ENCODE measurements around the gene LRRC3B. TPM values are rescaled to one million over a fixed set of nuclear protein-coding genes. Genes with fewer than 3 reads are reported as not detected.
A peak's percentile ranks its signal among the peaks of the same experiment; 100 is the strongest.

The LRRC3B gene
- total RNA-seq, 1 experiment from 2014 or later, result not detected

DNA sequence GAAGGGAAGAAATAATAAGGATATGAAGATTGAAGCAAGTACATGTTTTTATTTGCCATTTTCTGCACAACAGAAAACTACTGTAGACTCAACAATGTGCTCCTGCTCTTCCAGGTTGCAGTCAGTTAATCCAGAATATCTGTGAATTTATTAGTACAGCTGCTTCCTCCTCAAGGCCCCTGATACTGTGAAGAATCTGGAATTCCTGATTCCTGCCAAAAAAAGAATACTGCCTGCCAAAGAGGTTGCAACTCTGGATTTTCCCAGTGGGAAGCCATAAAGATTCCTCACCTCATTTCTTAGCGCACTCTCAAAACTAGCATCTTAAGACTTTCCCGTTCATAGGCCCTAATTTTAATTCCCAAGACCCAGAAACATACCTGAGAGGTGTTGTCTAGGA, 33.6 kb upstream of the LRRC3B start:
- DNase-seq, result no peak
- peaks cover 59% of the 10 kb centered on the region for H3K27me3 Mint-ChIP-seq (ENCODE audit: unreplicated experiment)
- no peak overlapping the region for H3K27ac Mint-ChIP-seq (ENCODE audit: unreplicated experiment)
- H3K4me3 Mint-ChIP-seq (ENCODE audit: low read depth, unreplicated experiment), result no peak overlapping the region
- intact Hi-C loops (cut with micrococcal nuclease; ENCODE audit: unreplicated experiment), result loop anchor here (5.0 kb wide), 1 partner anchor 123 kb away; no protein-coding TSS in a partner anchor
- BruUV-seq (replicated peaks), result no TSS peak
- peaks cover 13% of the 10 kb centered on the region for H3K4me1 Mint-ChIP-seq (ENCODE audit: low read depth, unreplicated experiment)
- no peaks in the 10 kb centered on the region for H3K36me3 Mint-ChIP-seq (ENCODE audit: insufficient read depth, unreplicated experiment)
- H3K9me3 Mint-ChIP-seq (ENCODE audit: low read depth, unreplicated experiment), result peaks cover 9% of the 10 kb centered on the region
- TF ChIP-seq, protein P1, sequence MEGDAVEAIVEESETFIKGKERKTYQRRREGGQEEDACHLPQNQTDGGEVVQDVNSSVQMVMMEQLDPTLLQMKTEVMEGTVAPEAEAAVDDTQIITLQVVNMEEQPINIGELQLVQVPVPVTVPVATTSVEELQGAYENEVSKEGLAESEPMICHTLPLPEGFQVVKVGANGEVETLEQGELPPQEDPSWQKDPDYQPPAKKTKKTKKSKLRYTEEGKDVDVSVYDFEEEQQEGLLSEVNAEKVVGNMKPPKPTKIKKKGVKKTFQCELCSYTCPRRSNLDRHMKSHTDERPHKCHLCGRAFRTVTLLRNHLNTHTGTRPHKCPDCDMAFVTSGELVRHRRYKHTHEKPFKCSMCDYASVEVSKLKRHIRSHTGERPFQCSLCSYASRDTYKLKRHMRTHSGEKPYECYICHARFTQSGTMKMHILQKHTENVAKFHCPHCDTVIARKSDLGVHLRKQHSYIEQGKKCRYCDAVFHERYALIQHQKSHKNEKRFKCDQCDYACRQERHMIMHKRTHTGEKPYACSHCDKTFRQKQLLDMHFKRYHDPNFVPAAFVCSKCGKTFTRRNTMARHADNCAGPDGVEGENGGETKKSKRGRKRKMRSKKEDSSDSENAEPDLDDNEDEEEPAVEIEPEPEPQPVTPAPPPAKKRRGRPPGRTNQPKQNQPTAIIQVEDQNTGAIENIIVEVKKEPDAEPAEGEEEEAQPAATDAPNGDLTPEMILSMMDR (IDR thresholded peaks at IDR 0.05; ENCODE audit: unreplicated experiment), result no peak
- CTCF ChIA-PET, result no interaction called here

DNA sequence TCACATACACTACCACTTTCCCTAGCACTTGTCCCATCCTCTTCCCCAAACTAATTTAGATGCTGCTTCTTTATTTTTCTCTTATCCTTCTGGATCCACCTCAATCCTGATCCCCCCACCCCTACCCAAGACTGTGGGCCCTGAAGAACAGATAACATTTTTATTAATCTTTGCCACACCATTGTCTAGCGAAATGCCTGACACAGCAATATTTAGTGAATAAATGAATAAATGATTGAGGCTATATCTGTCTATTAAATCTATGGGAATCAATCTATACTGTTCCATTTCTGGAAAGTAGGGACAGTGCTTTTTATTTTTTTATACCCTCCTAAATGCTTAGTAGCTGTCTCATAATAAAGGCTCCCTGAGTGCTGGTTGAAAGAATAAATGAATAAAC, 32.9 kb upstream of the LRRC3B start:
- intact Hi-C loops (cut with micrococcal nuclease; ENCODE audit: unreplicated experiment), result loop anchor here (2.0 to 5.0 kb wide), 2 partner anchors 65 to 123 kb away; no protein-coding TSS in a partner anchor
- Mint-ChIP-seq H3K27ac (ENCODE audit: unreplicated experiment) (no peak overlapping the region), H3K4me1 (ENCODE audit: low read depth, unreplicated experiment) (peaks cover 13% of the 10 kb centered on the region), H3K27me3 (ENCODE audit: unreplicated experiment) (peaks cover 67% of the 10 kb centered on the region), H3K36me3 (ENCODE audit: insufficient read depth, unreplicated experiment) (no peaks in the 10 kb centered on the region), H3K9me3 (ENCODE audit: low read depth, unreplicated experiment) (peaks cover 9% of the 10 kb centered on the region), H3K4me3 (ENCODE audit: low read depth, unreplicated experiment) (no peak overlapping the region)
- TF ChIP-seq, protein P1 (IDR thresholded peaks at IDR 0.05; ENCODE audit: unreplicated experiment), result no peak
- BruUV-seq (replicated peaks), result no TSS peak
- DNase-seq, result no peak
- CTCF ChIA-PET, result no interaction called here

DNA sequence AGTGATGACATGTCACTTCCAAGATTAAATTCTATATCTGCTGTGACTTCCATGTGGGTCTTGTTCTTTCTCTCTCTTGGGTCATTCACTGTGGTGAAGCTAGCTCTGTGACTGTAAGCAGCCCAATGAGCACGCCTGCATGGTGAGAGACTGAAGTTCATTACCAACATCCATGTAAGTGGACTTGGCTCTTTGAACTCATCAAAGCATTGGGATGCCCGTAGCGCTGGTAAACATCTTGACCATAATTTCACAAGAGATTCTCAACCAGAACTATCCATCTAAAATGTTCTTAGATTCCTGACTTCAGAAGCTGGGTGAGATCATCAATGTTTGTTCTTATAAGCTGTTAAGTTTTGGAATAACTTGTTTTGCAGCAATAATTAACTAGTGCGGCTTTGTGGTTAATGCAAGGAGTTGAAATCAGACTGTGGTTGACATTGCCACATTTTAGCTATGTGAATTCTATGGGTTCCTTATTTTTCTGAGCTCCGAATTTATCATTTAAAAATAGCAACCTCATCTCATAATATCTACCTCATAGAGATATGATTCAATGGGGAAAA, 31.6 kb upstream of the LRRC3B start:
- intact Hi-C loops (cut with micrococcal nuclease; ENCODE audit: unreplicated experiment), result loop anchor here (2.0 kb wide), 1 partner anchor 64 kb away; no protein-coding TSS in a partner anchor
- H3K36me3 Mint-ChIP-seq (ENCODE audit: insufficient read depth, unreplicated experiment), result no peaks in the 10 kb centered on the region
- no TSS peak for BruUV-seq (replicated peaks)
- peak; percentile 20 for DNase-seq
- peak overlapping the region; percentile 53 for H3K27ac Mint-ChIP-seq (ENCODE audit: unreplicated experiment)
- TF ChIP-seq, protein P1 (IDR thresholded peaks at IDR 0.05; ENCODE audit: unreplicated experiment), result no peak
- no peak overlapping the region for H3K4me3 Mint-ChIP-seq (ENCODE audit: low read depth, unreplicated experiment)
- peaks cover 9% of the 10 kb centered on the region for H3K9me3 Mint-ChIP-seq (ENCODE audit: low read depth, unreplicated experiment)
- CTCF ChIA-PET, result interaction anchor here (0.5 to 1.1 kb wide), 4 partner anchors 11 to 616 kb away, joined by 3 to 4 read pairs (median 3); no protein-coding TSS in a partner anchor
- peaks cover 71% of the 10 kb centered on the region for H3K27me3 Mint-ChIP-seq (ENCODE audit: unreplicated experiment)
- H3K4me1 Mint-ChIP-seq (ENCODE audit: low read depth, unreplicated experiment), result peaks cover 13% of the 10 kb centered on the region

DNA sequence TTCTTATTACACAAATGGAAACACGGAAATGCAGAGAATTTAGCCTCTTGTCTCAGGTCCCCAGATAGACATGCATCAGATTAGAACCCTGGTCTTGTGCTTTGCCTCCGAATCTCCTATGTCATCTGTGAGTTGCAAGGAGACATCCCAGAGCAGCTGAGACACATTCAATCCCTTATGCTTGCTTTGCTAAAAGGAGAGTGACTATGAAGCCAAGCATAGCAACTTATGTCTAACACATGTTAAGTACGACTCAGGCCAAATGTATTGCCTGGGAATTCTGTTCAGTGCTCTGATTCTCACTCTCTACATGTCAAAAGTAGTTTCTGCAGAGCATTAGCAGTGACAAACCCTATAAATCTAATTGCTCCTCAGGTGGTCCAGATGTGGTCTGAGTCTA, 30.6 kb upstream of the LRRC3B start:
- H3K36me3 Mint-ChIP-seq (ENCODE audit: insufficient read depth, unreplicated experiment), result no peaks in the 10 kb centered on the region
- TF ChIP-seq, protein P1 (IDR thresholded peaks at IDR 0.05; ENCODE audit: unreplicated experiment), result no peak
- DNase-seq, result no peak
- CTCF ChIA-PET, result no interaction called here
- H3K9me3 Mint-ChIP-seq (ENCODE audit: low read depth, unreplicated experiment), result peaks cover 9% of the 10 kb centered on the region
- H3K4me1 Mint-ChIP-seq (ENCODE audit: low read depth, unreplicated experiment), result peaks cover 13% of the 10 kb centered on the region
- no TSS peak for BruUV-seq (replicated peaks)
- peak overlapping the region; percentile 53 for H3K27ac Mint-ChIP-seq (ENCODE audit: unreplicated experiment)
- H3K27me3 Mint-ChIP-seq (ENCODE audit: unreplicated experiment), result peaks cover 71% of the 10 kb centered on the region
- no peak overlapping the region for H3K4me3 Mint-ChIP-seq (ENCODE audit: low read depth, unreplicated experiment)
- intact Hi-C loops (cut with micrococcal nuclease; ENCODE audit: unreplicated experiment), result loop anchor here (2.0 kb wide), 1 partner anchor 63 kb away; no protein-coding TSS in a partner anchor

Measured in Calu3 (cell line).